Fibroblast of lung (primary cell): ENCODE results near the gene ANKRD24. TPM values are rescaled to one million over a fixed set of nuclear protein-coding genes. Genes with fewer than 3 reads are reported as not detected.

ENCODE experiments used
- DNase-seq, 2 donors: peaks; one replicate each; pipeline versions ENCODE4 v3.0.0 to v3.0.0-alpha.2; 2010; ENCODE audit warnings: low read depth in 2 of 2
- H2AFZ ChIP-seq: 2 replicates; pipeline ENCODE4 v1.5.1; 2012; ENCODE audit warnings: low read length, control low read depth, inconsistent platforms
- H3K27ac ChIP-seq: 2 replicates; pipeline ENCODE4 v1.5.1; 2011; ENCODE audit warnings: low read length, control low read depth; ENCODE audit not compliant: insufficient read depth
- H3K27me3 ChIP-seq: 2 replicates; pipeline ENCODE4 v1.5.1; 2011; ENCODE audit warnings: mild to moderate bottlenecking, low read length; ENCODE audit not compliant: control insufficient read depth, insufficient read depth
- H3K36me3 ChIP-seq: 2 replicates; pipeline ENCODE4 v1.5.1; 2011; ENCODE audit warnings: low read length; ENCODE audit not compliant: control insufficient read depth, insufficient read depth
- H3K4me1 ChIP-seq: 2 replicates; pipeline ENCODE4 v1.5.1; 2011; ENCODE audit warnings: low read length; ENCODE audit not compliant: control insufficient read depth, insufficient read depth; ENCODE audit errors: extremely low read depth
- H3K4me2 ChIP-seq: 2 replicates; pipeline ENCODE4 v1.5.1; 2011; ENCODE audit warnings: low read length, control low read depth; ENCODE audit not compliant: insufficient read depth; ENCODE audit errors: extremely low read depth
- H3K4me3 ChIP-seq, 4 experiments: fragments of 200-600 bp in 1 of 4; sonication (generic) in 1 of 4; replicated peaks in 1 of 4; 2 replicates each; pipeline ENCODE4 v1.5.1; 2011 to 2016; ENCODE audit warnings: low read length in 4 of 4, low read depth in 3 of 4, mild to moderate bottlenecking in 3 of 4, control low read depth in 2 of 4, inconsistent platforms in 1 of 4, mixed read lengths in 1 of 4; ENCODE audit not compliant: insufficient read depth in 1 of 4; ENCODE audit errors: control extremely low read depth in 1 of 4
- H3K79me2 ChIP-seq: 2 replicates; pipeline ENCODE4 v1.5.1; 2012; ENCODE audit warnings: mild to moderate bottlenecking, low read length, inconsistent platforms; ENCODE audit not compliant: control insufficient read depth, insufficient read depth
- H3K9ac ChIP-seq: 2 replicates; pipeline ENCODE4 v1.5.1; 2011; ENCODE audit warnings: mild to moderate bottlenecking, low read length, control low read depth; ENCODE audit not compliant: insufficient read depth
- H3K9me3 ChIP-seq: 2 replicates; pipeline ENCODE4 v1.5.1; 2012; ENCODE audit warnings: low read depth, low read length; ENCODE audit not compliant: control insufficient read depth, insufficient read depth
- H4K20me1 ChIP-seq: 2 replicates; pipeline ENCODE4 v1.5.1; 2011; ENCODE audit warnings: low read length; ENCODE audit not compliant: control insufficient read depth, insufficient read depth; ENCODE audit errors: extremely low read depth
- CTCF ChIP-seq, 2 donors: IDR thresholded peaks in 1 of 2; conservative IDR thresholded peaks in 1 of 2; 1 replicate in 1 of 2; 2 replicates in 1 of 2; pipeline ENCODE4 v1.5.1; 2011 to 2012; ENCODE audit warnings: low read length in 2 of 2, control low read depth in 1 of 2, inconsistent platforms in 1 of 2, low read depth in 1 of 2, mild to moderate bottlenecking in 1 of 2
- EZH2 ChIP-seq: IDR thresholded peaks from 2 replicates; pipeline ENCODE4 v1.5.1; 2012; ENCODE audit warnings: low read length, control low read depth, mild to moderate bottlenecking; ENCODE audit errors: missing control alignments
- polyA plus RNA-seq, 2 donors: library from polyadenylated mRNA; depleted of rRNA in 1 of 2; stranded (reverse) in 1 of 2; unstranded in 1 of 2; fragments of >200 nt; gene quantifications; 2 replicates each; pipeline ENCODE4 v1.2.1, GENCODE V29; 2011 to 2012; ENCODE audit warnings: missing spikeins in 1 of 2
- total RNA-seq: library from RNA; depleted of rRNA; stranded (reverse); fragments of >200 nt; gene quantifications from 2 replicates; pipeline ENCODE4 v1.2.1, GENCODE V29; 2014

The ANKRD24 gene
- total and polyA plus RNA-seq, 2 donors (not counting 1 experiment from before 2014, with no cell fraction given): 0.14 to 2.3 TPM

GRCh38 chr19:4266253-4267000 lies 83.9 kb downstream of the ANKRD24 start:
- no peak overlapping the region for H3K9ac ChIP-seq
- no peaks in the 10 kb centered on the region for H3K4me1 ChIP-seq
- H3K4me2 ChIP-seq: no peak overlapping the region
- H3K27ac ChIP-seq: no peak overlapping the region
- H3K9me3 ChIP-seq: no peaks in the 10 kb centered on the region
- H3K4me3 ChIP-seq: no peak overlapping the region
- H4K20me1 ChIP-seq: no peaks in the 10 kb centered on the region
- no peak for DNase-seq
- no peak overlapping the region for H2AFZ ChIP-seq
- H3K27me3 ChIP-seq: no peaks in the 10 kb centered on the region
- TF ChIP-seq EZH2: no peak
- TF ChIP-seq CTCF (conservative IDR thresholded peaks at IDR 0.05 in 1 of 2, IDR thresholded peaks at IDR 0.05 in 1 of 2; ENCODE audit: low read depth in 1 of 2, low read length in 2 of 2): no peak
- no peaks in the 10 kb centered on the region for H3K79me2 ChIP-seq
- H3K36me3 ChIP-seq: peaks cover 4% of the 10 kb centered on the region

- Histone ChIP-seq H3K36me3 (peaks cover 4% of the 10 kb centered on the region), H3K4me3 (no peak overlapping the region), H3K9me3 (no peaks in the 10 kb centered on the region), H3K4me2 (no peak overlapping the region), H3K4me1 (no peaks in the 10 kb centered on the region), H3K27ac (no peak overlapping the region), H4K20me1 (no peaks in the 10 kb centered on the region), H3K79me2 (no peaks in the 10 kb centered on the region), H3K9ac (no peak overlapping the region), H3K27me3 (no peaks in the 10 kb centered on the region), H2AFZ (no peak overlapping the region)
- peak; percentile 17 to 39 for DNase-seq
- no peak for TF ChIP-seq EZH2
- peak; percentile 70 to 74 for TF ChIP-seq CTCF (conservative IDR thresholded peaks at IDR 0.05 in 1 of 2, IDR thresholded peaks at IDR 0.05 in 1 of 2; ENCODE audit: low read depth in 1 of 2, low read length in 2 of 2)
Observed at GRCh38 chr19:4267101-4267900, 84.8 kb downstream of the ANKRD24 start.
